ENCODE results near the gene FRMD8.
A peak's percentile ranks its signal among the peaks of the same experiment; 100 is the strongest.

The FRMD8 gene

GRCh38 chr11:65383778-65384177 lies 2.7 kb upstream of the FRMD8 start:
- H3K27ac ChIP-seq: peak overlapping the region; percentile 77
- H3K9ac ChIP-seq (ENCODE audit: insufficient read length): no peak overlapping the region

GRCh38 chr11:65384301-65384889 lies 2.0 kb upstream of the FRMD8 start:
- peak overlapping the region; percentile 77 for H3K27ac ChIP-seq
- no peaks in the 10 kb centered on the region; the same call in 1 of the 2 replicates for H3K36me3 ChIP-seq (ENCODE audit: insufficient read depth, low read length)
- H3K9me3 ChIP-seq (ENCODE audit: low read depth, low read length): no peaks in the 10 kb centered on the region
- no peak overlapping the region for H3K4me3 ChIP-seq
- no peak for DNase-seq (ENCODE audit: low read depth, low spot score)
- no peak overlapping the region for H3K9ac ChIP-seq (ENCODE audit: insufficient read length)
- no peak for TF ChIP-seq FOXP2 (optimal IDR thresholded peaks at IDR 0.05; ENCODE audit: control extremely low read depth, extremely low read length, insufficient read depth)
- no peak for TF ChIP-seq EZH2 (IDR thresholded peaks at IDR 0.05)
- no peak for TF ChIP-seq POLR2AphosphoS5 (IDR thresholded peaks at IDR 0.05; ENCODE audit: borderline replicate concordance, low read depth, low read length)

More at GRCh38 chr11:65383778-65384177, 2.7 kb upstream of the FRMD8 start:
- H3K4me3 ChIP-seq: no peak overlapping the region
- no peaks in the 10 kb centered on the region for H3K9me3 ChIP-seq (ENCODE audit: low read depth, low read length)
- no peaks in the 10 kb centered on the region for H3K36me3 ChIP-seq (ENCODE audit: insufficient read depth, low read length)
- TF ChIP-seq FOXP2 (optimal IDR thresholded peaks at IDR 0.05; ENCODE audit: control extremely low read depth, extremely low read length, insufficient read depth): no peak
- TF ChIP-seq POLR2AphosphoS5 (IDR thresholded peaks at IDR 0.05; ENCODE audit: borderline replicate concordance, low read depth, low read length): no peak
- TF ChIP-seq EZH2 (IDR thresholded peaks at IDR 0.05): no peak
- no peak for DNase-seq (ENCODE audit: low read depth, low spot score)

GRCh38 chr11:65388731-65389130 lies 2.3 kb downstream of the FRMD8 start:
- no peaks in the 10 kb centered on the region; the same call in 1 of the 2 replicates for H3K36me3 ChIP-seq (ENCODE audit: insufficient read depth, low read length)
- H3K9ac ChIP-seq (ENCODE audit: insufficient read length): no peak overlapping the region
- TF ChIP-seq FOXP2 (optimal IDR thresholded peaks at IDR 0.05; ENCODE audit: control extremely low read depth, extremely low read length, insufficient read depth) (no peak), POLR2AphosphoS5 (IDR thresholded peaks at IDR 0.05; ENCODE audit: borderline replicate concordance, low read depth, low read length) (no peak), EZH2 (IDR thresholded peaks at IDR 0.05) (no peak)
- no peaks in the 10 kb centered on the region for H3K9me3 ChIP-seq (ENCODE audit: low read depth, low read length)
- DNase-seq (ENCODE audit: low read depth, low spot score): no peak
- H3K4me3 ChIP-seq: no peak overlapping the region
- 0 out of 2 replicates have a peak overlapping the region, but pooled peaks have one; percentile 21 for H3K27ac ChIP-seq

GRCh38 chr11:65389294-65389980 lies 3.0 kb downstream of the FRMD8 start:
- no peaks in the 10 kb centered on the region for H3K9me3 ChIP-seq (ENCODE audit: low read depth, low read length)
- TF ChIP-seq POLR2AphosphoS5 (IDR thresholded peaks at IDR 0.05; ENCODE audit: borderline replicate concordance, low read depth, low read length): no peak
- no peak for TF ChIP-seq EZH2 (IDR thresholded peaks at IDR 0.05)
- no peak for TF ChIP-seq FOXP2 (optimal IDR thresholded peaks at IDR 0.05; ENCODE audit: control extremely low read depth, extremely low read length, insufficient read depth)
- no peak for DNase-seq (ENCODE audit: low read depth, low spot score)
- no peak overlapping the region for H3K27ac ChIP-seq
- no peak overlapping the region for H3K4me3 ChIP-seq
- H3K9ac ChIP-seq (ENCODE audit: insufficient read length): no peak overlapping the region
- no peaks in the 10 kb centered on the region; the same call in 1 of the 2 replicates for H3K36me3 ChIP-seq (ENCODE audit: insufficient read depth, low read length)

- DNase-seq (ENCODE audit: low read depth, low spot score): no peak
- Histone ChIP-seq H3K9ac (ENCODE audit: insufficient read length) (no peak overlapping the region), H3K36me3 (ENCODE audit: insufficient read depth, low read length) (no peaks in the 10 kb centered on the region; the same call in 1 of the 2 replicates), H3K27ac (peak overlapping the region; percentile 25; the same call in 1 of the 2 replicates), H3K4me3 (no peak overlapping the region), H3K9me3 (ENCODE audit: low read depth, low read length) (no peaks in the 10 kb centered on the region)
- TF ChIP-seq EZH2 (IDR thresholded peaks at IDR 0.05): no peak
- no peak for TF ChIP-seq FOXP2 (optimal IDR thresholded peaks at IDR 0.05; ENCODE audit: control extremely low read depth, extremely low read length, insufficient read depth)
- no peak for TF ChIP-seq POLR2AphosphoS5 (IDR thresholded peaks at IDR 0.05; ENCODE audit: borderline replicate concordance, low read depth, low read length)
Measured at GRCh38 chr11:65390099-65390941, 3.9 kb downstream of the FRMD8 start.

GRCh38 chr11:65390996-65391395 lies 4.6 kb downstream of the FRMD8 start:
- DNase-seq (ENCODE audit: low read depth, low spot score): no peak
- no peak for TF ChIP-seq EZH2 (IDR thresholded peaks at IDR 0.05)
- no peak for TF ChIP-seq POLR2AphosphoS5 (IDR thresholded peaks at IDR 0.05; ENCODE audit: borderline replicate concordance, low read depth, low read length)
- no peak for TF ChIP-seq FOXP2 (optimal IDR thresholded peaks at IDR 0.05; ENCODE audit: control extremely low read depth, extremely low read length, insufficient read depth)
- H3K4me3 ChIP-seq: no peak overlapping the region
- no peak overlapping the region for H3K9ac ChIP-seq (ENCODE audit: insufficient read length)
- H3K36me3 ChIP-seq (ENCODE audit: insufficient read depth, low read length): no peaks in the 10 kb centered on the region; the same call in 1 of the 2 replicates
- no peaks in the 10 kb centered on the region for H3K9me3 ChIP-seq (ENCODE audit: low read depth, low read length)
- H3K27ac ChIP-seq: no peak overlapping the region

- H3K36me3 ChIP-seq (ENCODE audit: insufficient read depth, low read length): no peaks in the 10 kb centered on the region; the same call in 1 of the 2 replicates
Measured at GRCh38 chr11:65392186-65392829, 5.9 kb downstream of the FRMD8 start.

More at GRCh38 chr11:65392186-65392829, 5.9 kb downstream of the FRMD8 start:
- TF ChIP-seq FOXP2 (optimal IDR thresholded peaks at IDR 0.05; ENCODE audit: control extremely low read depth, extremely low read length, insufficient read depth) (no peak), EZH2 (IDR thresholded peaks at IDR 0.05) (no peak), POLR2AphosphoS5 (IDR thresholded peaks at IDR 0.05; ENCODE audit: borderline replicate concordance, low read depth, low read length) (no peak)
- no peak for DNase-seq (ENCODE audit: low read depth, low spot score)
- no peak overlapping the region for H3K9ac ChIP-seq (ENCODE audit: insufficient read length)
- H3K4me3 ChIP-seq: no peak overlapping the region
- no peaks in the 10 kb centered on the region for H3K9me3 ChIP-seq (ENCODE audit: low read depth, low read length)
- H3K27ac ChIP-seq: no peak overlapping the region

All from SK-N-MC (cell line).